Breast epithelium (tissue), 3 donors: ENCODE results near the gene SRC.
A peak's percentile ranks its signal among the peaks of the same experiment; 100 is the strongest.

Experiments used
- POLR2A ChIP-seq: fragments of 450-650 bp; IDR thresholded peaks from one replicate; pipeline ENCODE4 v1.6.1; 2016; ENCODE audit warnings: antibody characterized with exemption, mild to moderate bottlenecking, moderate library complexity
- POLR2AphosphoS5 ChIP-seq, 3 donors: sonication (generic); formaldehyde crosslinking; IDR thresholded peaks; one replicate each; pipeline ENCODE4 v1.6.1; 2017; ENCODE audit warnings: antibody characterized with exemption in 3 of 3
- TF ChIP-seq, protein P1 (sequence below), 3 donors: fragments of 450-650 bp; IDR thresholded peaks; one replicate each; pipeline ENCODE4 v1.5.1; 2016 to 2017; ENCODE audit warnings: antibody characterized with exemption in 3 of 3, mild to moderate bottlenecking in 3 of 3, moderate library complexity in 3 of 3

DNA sequence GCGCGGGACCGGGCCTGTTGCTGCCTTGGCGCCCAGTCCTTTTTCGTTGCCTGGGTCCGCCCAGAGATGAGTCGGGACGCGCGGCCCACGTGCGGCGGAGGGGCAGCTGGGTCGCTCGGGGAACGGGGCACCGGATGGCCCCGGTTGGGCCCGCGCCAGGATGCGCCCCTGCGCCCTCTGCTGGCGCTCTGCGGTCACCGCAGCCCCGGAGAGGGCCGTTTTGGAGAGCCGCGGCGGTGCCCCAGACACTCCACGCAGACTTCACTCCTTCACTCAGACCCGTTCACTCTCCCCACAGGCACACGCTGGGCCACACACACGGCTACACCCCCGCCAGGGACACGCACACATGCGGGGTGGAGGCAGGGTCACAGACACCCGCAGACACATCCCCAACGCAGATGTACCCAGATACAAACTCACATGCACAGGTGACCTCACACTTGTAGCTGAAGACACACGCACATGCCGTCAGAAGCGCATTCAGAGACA, 38.8 kb downstream of the SRC start:
- TF ChIP-seq POLR2A = no peak
- TF ChIP-seq, protein P1, sequence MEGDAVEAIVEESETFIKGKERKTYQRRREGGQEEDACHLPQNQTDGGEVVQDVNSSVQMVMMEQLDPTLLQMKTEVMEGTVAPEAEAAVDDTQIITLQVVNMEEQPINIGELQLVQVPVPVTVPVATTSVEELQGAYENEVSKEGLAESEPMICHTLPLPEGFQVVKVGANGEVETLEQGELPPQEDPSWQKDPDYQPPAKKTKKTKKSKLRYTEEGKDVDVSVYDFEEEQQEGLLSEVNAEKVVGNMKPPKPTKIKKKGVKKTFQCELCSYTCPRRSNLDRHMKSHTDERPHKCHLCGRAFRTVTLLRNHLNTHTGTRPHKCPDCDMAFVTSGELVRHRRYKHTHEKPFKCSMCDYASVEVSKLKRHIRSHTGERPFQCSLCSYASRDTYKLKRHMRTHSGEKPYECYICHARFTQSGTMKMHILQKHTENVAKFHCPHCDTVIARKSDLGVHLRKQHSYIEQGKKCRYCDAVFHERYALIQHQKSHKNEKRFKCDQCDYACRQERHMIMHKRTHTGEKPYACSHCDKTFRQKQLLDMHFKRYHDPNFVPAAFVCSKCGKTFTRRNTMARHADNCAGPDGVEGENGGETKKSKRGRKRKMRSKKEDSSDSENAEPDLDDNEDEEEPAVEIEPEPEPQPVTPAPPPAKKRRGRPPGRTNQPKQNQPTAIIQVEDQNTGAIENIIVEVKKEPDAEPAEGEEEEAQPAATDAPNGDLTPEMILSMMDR (IDR thresholded peaks at IDR 0.05) = peak; percentile 64 to 90 (median 89)
- peak; percentile 18 to 66 (median 46) for TF ChIP-seq POLR2AphosphoS5 (IDR thresholded peaks at IDR 0.05)
